GM18511 (cell line): Measurements from ENCODE around the gene PTPN4.

ENCODE experiments used
- ATAC-seq: cut with Tn5 transposase; IDR thresholded peaks from one replicate; pipeline ENCODE4 v1.9.1; 2021; ENCODE audit warnings: mild to moderate bottlenecking, moderate library complexity; ENCODE audit not compliant: unreplicated experiment

Gene PTPN4

GRCh38 chr2:119732601-119733164 is 27.0 kb upstream of the PTPN4 start:
- no peak for ATAC-seq

- ATAC-seq, result no peak
Measured at GRCh38 chr2:119734047-119734446, 25.7 kb upstream of the PTPN4 start.

GRCh38 chr2:119735565-119735964 is 24.2 kb upstream of the PTPN4 start:
- no peak for ATAC-seq

- ATAC-seq, result no peak
Measured at GRCh38 chr2:119736021-119736420, 23.7 kb upstream of the PTPN4 start.

- ATAC-seq, result no peak
Measured at GRCh38 chr2:119739580-119740255, 20.0 kb upstream of the PTPN4 start.

- no peak for ATAC-seq
Measured at GRCh38 chr2:119741001-119741400, 18.7 kb upstream of the PTPN4 start.

GRCh38 chr2:119741868-119742267 is 17.9 kb upstream of the PTPN4 start:
- no peak for ATAC-seq

- ATAC-seq, result no peak
Measured at GRCh38 chr2:119744335-119744939, 15.3 kb upstream of the PTPN4 start.

- no peak for ATAC-seq
Measured at GRCh38 chr2:119745566-119745965, 14.2 kb upstream of the PTPN4 start.

- no peak for ATAC-seq
Measured at GRCh38 chr2:119746836-119747686, 12.7 kb upstream of the PTPN4 start.

- ATAC-seq, result no peak
Measured at GRCh38 chr2:119748135-119748534, 11.6 kb upstream of the PTPN4 start.

- no peak for ATAC-seq
Measured at GRCh38 chr2:119749477-119750012, 10.2 kb upstream of the PTPN4 start.

- no peak for ATAC-seq
Measured at GRCh38 chr2:119751706-119752105, 8.0 kb upstream of the PTPN4 start.

GRCh38 chr2:119753041-119753929 is 6.4 kb upstream of the PTPN4 start:
- ATAC-seq, result peak; percentile 72

- ATAC-seq, result no peak
Measured at GRCh38 chr2:119753930-119754321, 5.8 kb upstream of the PTPN4 start.

- ATAC-seq, result no peak
Measured at GRCh38 chr2:119755906-119756305, 3.8 kb upstream of the PTPN4 start.

GRCh38 chr2:119756837-119757236 is 2.9 kb upstream of the PTPN4 start:
- no peak for ATAC-seq

- no peak for ATAC-seq
Measured at GRCh38 chr2:119758881-119759450, 756 bp upstream of the PTPN4 start.

GRCh38 chr2:119760237-119760955 is 674 bp downstream of the PTPN4 start:
- peak; percentile 24 for ATAC-seq
